GM18517 (cell line): ENCODE measurements around the gene GUCY2F.

Experiments
- ATAC-seq: cut with Tn5 transposase; IDR thresholded peaks from one replicate; pipeline ENCODE4 v1.9.1; 2021; ENCODE audit warnings: mild to moderate bottlenecking, moderate library complexity; ENCODE audit not compliant: unreplicated experiment

Gene GUCY2F

GRCh38 chrX:109344678-109345077 is 137.2 kb downstream of the GUCY2F start:
- no peak for ATAC-seq

- ATAC-seq: no peak
Observed at GRCh38 chrX:109344101-109344500, 137.8 kb downstream of the GUCY2F start.

- ATAC-seq: no peak
Observed at GRCh38 chrX:109343671-109344070, 138.2 kb downstream of the GUCY2F start.

GRCh38 chrX:109336141-109336540 is 145.7 kb downstream of the GUCY2F start:
- ATAC-seq: no peak

GRCh38 chrX:109327251-109327650 is 154.6 kb downstream of the GUCY2F start:
- ATAC-seq: no peak
